ENCODE measurements around the gene TLCD3B. TPM values are rescaled to one million over a fixed set of nuclear protein-coding genes. Genes with fewer than 3 reads are reported as not detected.

The TLCD3B gene
- total RNA-seq, 3 donors from 2014 or later: 0.29 TPM; not detected in 2

DNA sequence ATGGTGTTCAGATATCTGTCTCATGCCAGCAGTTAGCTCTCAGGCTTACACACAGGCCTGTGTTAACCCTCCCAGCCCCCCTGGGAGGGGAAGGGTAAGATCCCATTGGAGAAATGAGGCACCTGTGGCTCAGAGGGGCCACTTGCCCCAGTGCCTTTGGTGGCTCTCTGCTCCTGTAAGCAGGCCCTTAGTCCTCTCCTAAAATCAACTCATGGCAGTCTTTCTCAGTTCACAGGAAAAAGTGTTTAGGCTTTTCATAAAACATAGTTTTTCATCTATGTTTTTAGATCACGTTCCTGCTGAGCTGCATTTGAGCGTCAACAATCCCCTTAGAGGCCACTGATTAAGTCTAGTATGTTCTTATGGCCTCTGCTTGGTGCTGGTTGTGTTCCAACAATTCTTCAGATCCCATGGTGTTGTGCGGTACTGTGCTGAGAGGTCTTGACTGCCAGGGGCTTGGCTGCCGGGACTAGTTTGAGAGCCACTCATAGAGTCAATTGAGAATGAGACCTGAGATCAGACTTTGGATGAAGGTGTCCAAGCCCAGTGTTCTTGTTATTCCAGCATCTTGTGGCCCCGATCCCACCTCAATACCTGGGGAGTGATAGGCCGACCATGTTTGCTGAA is 46.8 kb downstream of the TLCD3B start:
- Histone ChIP-seq H3K4me1 (no peaks in the 10 kb centered on the region), H3K4me3 (no peak overlapping the region), H3K27me3 (no peaks in the 10 kb centered on the region), H3K9me3 (no peaks in the 10 kb centered on the region), H3K36me3 (peaks cover 34% of the 10 kb centered on the region), H3K27ac (no peak overlapping the region)
- intact Hi-C loops (cut with DNase I; ENCODE audit: low total_unique reads): no loop called here
- no peak for DNase-seq (ENCODE audit: low spot score in 2 of 2)
- TF ChIP-seq, protein P1, sequence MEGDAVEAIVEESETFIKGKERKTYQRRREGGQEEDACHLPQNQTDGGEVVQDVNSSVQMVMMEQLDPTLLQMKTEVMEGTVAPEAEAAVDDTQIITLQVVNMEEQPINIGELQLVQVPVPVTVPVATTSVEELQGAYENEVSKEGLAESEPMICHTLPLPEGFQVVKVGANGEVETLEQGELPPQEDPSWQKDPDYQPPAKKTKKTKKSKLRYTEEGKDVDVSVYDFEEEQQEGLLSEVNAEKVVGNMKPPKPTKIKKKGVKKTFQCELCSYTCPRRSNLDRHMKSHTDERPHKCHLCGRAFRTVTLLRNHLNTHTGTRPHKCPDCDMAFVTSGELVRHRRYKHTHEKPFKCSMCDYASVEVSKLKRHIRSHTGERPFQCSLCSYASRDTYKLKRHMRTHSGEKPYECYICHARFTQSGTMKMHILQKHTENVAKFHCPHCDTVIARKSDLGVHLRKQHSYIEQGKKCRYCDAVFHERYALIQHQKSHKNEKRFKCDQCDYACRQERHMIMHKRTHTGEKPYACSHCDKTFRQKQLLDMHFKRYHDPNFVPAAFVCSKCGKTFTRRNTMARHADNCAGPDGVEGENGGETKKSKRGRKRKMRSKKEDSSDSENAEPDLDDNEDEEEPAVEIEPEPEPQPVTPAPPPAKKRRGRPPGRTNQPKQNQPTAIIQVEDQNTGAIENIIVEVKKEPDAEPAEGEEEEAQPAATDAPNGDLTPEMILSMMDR (IDR thresholded peaks at IDR 0.05): no peak
- TF ChIP-seq POLR2A (IDR thresholded peaks at IDR 0.05) (no peak), POLR2AphosphoS5 (IDR thresholded peaks at IDR 0.05) (no peak)

DNA sequence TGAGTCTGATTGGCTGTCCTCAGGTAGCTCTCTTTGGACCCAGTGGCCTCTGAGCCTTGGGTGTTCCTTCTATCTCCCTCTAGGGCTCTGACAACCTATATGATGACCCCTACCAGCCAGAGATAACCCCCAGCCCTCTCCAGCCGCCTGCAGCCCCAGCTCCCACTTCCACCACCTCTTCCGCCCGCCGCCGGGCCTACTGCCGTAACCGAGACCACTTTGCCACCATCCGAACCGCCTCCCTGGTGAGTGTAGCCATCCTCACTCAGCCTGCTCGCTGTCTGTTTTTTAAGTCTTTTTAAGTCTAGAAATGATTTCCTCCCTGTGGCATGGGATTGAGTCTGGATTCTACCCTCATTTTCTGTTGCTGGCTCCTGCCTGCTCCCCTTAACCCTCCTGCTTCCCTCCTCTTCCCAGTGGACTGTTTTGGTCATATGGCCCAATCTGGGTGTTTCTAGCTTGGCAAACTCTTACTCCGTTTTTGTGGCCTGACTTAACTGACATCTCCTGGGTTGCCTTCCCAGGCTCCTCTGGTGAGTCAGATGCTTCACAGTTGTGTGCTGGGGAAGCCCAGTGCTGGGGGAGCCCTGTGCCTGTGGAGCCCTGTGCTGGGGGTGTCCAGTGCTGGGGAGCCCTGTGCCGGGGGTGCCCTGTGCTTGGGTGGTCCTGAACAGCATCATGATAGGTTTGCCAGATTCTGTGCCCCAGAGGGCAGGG is 47.5 kb downstream of the TLCD3B start:
- no peaks in the 10 kb centered on the region for H3K27me3 ChIP-seq
- H3K4me1 ChIP-seq: no peaks in the 10 kb centered on the region
- TF ChIP-seq POLR2AphosphoS5 (IDR thresholded peaks at IDR 0.05): no peak
- TF ChIP-seq POLR2A (IDR thresholded peaks at IDR 0.05): no peak
- TF ChIP-seq, protein P1 (IDR thresholded peaks at IDR 0.05): no peak

DNA sequence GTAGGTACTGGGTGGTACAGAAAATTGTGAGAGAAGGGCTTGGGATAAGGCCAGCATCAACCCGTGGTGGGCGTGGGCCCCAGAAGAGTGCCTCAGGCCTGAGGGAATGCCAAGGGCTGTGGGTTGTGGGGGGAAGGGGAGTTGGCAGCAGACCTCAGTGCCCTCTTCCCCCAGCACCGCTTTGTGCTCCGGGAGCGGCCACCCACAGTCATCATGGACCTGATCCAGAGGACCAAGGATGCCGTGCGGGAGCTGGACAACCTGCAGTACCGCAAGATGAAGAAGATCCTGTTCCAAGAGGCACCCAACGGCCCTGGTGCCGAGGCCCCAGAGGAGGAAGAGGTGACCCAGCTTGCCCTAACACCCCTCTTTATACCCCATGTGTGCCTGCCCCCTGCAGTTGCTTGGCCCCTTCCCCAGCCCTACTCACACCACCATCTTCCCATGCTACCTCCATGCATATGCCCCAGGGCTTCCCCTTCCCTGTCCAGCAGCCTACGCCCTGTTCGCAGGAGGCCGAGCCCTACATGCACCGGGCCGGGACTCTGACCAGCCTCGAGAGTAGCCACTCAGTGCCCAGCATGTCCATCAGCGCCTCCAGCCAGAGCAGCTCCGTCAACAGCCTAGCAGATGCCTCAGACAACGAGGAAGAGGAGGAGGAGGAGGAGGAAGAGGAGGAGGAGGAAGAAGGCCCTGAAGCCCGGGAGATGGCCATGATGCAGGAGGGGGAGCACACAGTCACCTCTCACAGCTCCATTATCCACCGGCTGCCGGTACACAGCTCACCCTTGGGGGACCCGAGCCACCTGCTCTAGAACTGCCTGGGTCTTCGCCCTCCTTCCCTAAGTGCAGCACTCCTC is 48.3 kb downstream of the TLCD3B start:
- no peak for DNase-seq (ENCODE audit: low spot score in 2 of 2)
- intact Hi-C loops (cut with DNase I; ENCODE audit: low total_unique reads): no loop called here
- TF ChIP-seq, protein P1 (IDR thresholded peaks at IDR 0.05): no peak
- TF ChIP-seq POLR2A (IDR thresholded peaks at IDR 0.05) (no peak), POLR2AphosphoS5 (IDR thresholded peaks at IDR 0.05) (no peak)
- no peaks in the 10 kb centered on the region for H3K4me1 ChIP-seq
- H3K9me3 ChIP-seq: no peaks in the 10 kb centered on the region
- no peak overlapping the region for H3K4me3 ChIP-seq
- H3K36me3 ChIP-seq: peaks cover 34% of the 10 kb centered on the region
- H3K27ac ChIP-seq: no peak overlapping the region
- no peaks in the 10 kb centered on the region for H3K27me3 ChIP-seq

More for the DNA sequence above, 47.5 kb downstream of the TLCD3B start:
- Histone ChIP-seq H3K36me3 (peaks cover 34% of the 10 kb centered on the region), H3K9me3 (no peaks in the 10 kb centered on the region), H3K27ac (no peak overlapping the region), H3K4me3 (no peak overlapping the region)
- intact Hi-C loops (cut with DNase I; ENCODE audit: low total_unique reads): no loop called here
- DNase-seq (ENCODE audit: low spot score in 2 of 2): no peak

DNA sequence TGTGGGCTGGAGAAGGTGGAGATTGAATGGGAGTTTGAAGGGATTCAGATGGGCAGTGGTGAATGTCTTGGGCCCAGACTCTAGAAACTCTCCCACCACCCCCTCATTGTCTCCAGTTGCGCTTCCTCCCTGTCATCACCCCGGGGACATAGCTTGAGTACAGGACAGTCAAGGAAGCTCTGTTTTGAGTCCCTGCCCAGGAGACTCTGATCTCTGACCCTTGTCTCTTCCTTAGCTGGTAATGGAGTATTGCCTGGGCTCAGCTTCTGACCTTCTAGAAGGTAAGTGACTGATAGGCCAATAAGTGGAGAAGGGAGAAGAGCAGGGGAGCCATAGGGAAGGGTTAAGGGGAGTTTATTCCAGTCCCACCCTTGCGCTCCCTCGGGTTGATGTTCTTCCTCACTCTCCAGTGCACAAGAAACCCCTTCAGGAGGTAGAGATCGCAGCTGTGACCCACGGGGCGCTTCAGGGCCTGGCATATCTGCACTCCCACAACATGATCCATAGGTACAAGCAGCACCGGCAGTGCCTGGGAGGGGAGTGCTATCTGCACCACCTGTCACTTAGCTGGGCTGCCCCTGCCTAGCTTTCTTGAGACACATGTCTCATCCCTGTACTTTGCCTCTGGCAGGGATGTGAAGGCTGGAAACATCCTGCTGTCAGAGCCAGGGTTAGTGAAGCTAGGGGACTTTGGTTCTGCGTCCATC is 52.4 kb downstream of the TLCD3B start:
- TF ChIP-seq POLR2A (IDR thresholded peaks at IDR 0.05): no peak
- no peak for TF ChIP-seq POLR2AphosphoS5 (IDR thresholded peaks at IDR 0.05)
- TF ChIP-seq, protein P1 (IDR thresholded peaks at IDR 0.05): no peak
- Histone ChIP-seq H3K4me1 (peaks cover 7 to 16% of the 10 kb centered on the region in 2 donors), H3K27ac (peak overlapping the region in 1 of 2 donors; percentile 90), H3K9me3 (no peaks in the 10 kb centered on the region), H3K27me3 (no peaks in the 10 kb centered on the region), H3K4me3 (no peak overlapping the region), H3K36me3 (peaks cover 19% of the 10 kb centered on the region)
- intact Hi-C loops (cut with DNase I; ENCODE audit: low total_unique reads): no loop called here
- no peak for DNase-seq (ENCODE audit: low spot score in 2 of 2)
